Activated CD8-positive, alpha-beta memory T cell treated with anti-CD3 and anti-CD28 coated beads for 24 hours (primary cell): ENCODE measurements around the gene HK1.
"Not testable (repeated sequence)": the region's sequence is repeated elsewhere in the genome, so short reads cannot be mapped to it uniquely, and the experiment has no call there.

Experiments used
- DNase-seq: peaks from one replicate; pipeline ENCODE4 v3.0.0-alpha.2; 2020

The HK1 gene

GRCh38 chr10:69331161-69331560 lies 52.9 kb downstream of the HK1 start:
- DNase-seq: no peak

- DNase-seq: no peak
Measured at GRCh38 chr10:69332278-69333010, 54.1 kb downstream of the HK1 start.

DNA sequence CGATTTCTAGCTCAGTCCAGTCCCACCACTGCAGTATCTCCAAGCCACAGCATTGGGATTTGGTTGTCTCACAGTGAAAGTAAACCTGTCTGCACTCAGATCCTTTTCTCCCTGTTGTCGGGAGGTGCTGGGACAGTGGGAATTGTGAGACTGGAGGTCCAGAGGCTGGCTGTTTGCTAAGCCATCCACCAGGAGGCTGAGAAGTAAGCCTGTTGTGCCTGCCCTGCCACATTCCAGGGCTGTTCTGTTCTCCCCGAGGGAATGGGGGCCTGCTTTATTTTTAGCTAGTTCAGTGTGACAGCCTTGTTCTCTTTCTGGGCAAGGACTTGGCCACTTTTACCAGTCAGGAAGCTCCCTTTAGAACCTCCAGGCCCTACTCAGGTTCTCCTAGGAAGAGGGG lies 54.9 kb downstream of the HK1 start:
- DNase-seq: no peak

- DNase-seq: not testable (repeated sequence)
Measured at GRCh38 chr10:69333865-69334301, 55.6 kb downstream of the HK1 start.

- no peak for DNase-seq
Measured at GRCh38 chr10:69334302-69335062, 56.2 kb downstream of the HK1 start.

GRCh38 chr10:69335063-69335587 lies 56.8 kb downstream of the HK1 start:
- DNase-seq: peak; percentile 79

GRCh38 chr10:69335613-69336012 lies 57.3 kb downstream of the HK1 start:
- no peak for DNase-seq

DNA sequence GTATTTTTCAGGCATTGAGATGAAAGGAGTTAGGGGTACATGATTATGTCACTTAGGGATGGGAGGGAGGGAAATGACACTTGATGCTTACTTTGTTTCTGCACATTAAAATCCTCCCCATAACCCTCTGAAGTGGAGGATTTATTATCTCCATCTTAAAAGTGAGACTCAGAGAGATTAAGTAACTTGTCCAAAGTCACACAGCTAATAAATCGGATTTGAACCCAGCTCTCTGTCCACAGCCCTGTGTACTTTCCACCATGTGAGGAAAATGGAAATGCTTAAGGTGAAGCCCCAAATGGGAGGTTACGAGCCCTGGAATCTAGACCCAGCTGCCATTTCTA lies 58.6 kb downstream of the HK1 start:
- no peak for DNase-seq

- DNase-seq: no peak
Measured at GRCh38 chr10:69337296-69338132, 59.2 kb downstream of the HK1 start.

DNA sequence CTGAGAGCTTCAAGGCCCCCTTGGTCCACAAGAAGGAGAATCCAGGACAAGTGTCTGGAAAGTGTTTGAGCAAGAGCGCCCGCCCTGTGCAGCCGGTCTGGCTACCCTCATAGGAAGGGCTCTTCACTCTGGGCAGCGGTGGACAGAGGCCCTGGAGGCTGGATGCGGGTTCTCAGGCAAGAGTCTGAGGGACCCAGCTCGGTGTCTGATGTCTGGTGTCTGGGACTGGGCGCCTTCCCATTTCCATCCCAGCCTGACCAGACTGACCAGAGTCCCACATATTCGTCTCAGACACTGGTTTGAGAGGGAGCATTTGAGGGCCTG lies 59.8 kb downstream of the HK1 start:
- DNase-seq: no peak

DNA sequence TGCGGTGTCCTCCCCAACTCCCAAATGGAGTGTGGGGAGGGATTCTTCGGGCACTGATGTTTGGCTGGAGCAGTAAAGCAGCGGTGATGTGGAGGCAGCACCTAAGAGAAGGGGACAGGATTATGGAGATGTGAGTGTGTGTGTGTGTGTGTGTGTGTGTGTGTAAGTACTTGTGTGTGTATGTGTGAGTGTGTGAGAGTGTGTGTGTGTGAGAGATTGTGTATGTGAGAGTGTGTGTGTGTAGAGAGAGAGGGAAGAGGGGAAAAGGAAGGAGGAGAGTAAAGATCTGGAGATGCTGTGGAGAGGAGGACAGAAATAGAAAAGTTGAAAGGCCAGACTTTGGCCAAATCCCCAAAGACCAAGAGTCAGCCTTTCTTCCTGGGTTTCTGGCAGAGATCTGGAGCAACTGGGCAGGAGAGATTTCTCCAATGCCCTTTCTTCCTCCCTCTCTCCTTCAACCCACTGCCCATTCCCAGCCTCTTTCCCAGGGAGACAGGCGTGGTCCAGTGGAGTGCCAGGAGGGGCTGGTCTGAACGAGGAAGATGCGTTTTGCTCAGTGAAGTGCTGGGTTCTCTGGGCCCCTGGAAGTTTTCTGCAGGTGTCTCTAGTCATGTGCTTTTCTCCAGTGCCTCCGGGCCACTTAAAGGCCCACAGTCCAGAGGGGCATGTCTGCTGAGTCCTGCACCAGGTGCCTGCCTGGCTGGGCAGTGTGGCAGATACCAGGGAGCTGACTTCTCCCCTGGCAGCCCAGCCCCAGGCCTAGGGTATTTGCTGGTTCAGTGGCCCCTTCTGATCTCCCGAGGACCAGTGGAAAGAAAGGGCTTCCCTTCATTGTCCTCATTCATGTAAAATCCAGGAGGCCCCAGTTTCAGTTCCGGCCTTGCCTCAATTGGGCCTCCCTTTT lies 60.5 kb downstream of the HK1 start:
- DNase-seq: no peak

- DNase-seq: no peak
Measured at GRCh38 chr10:69340695-69341094, 62.4 kb downstream of the HK1 start.

- no peak for DNase-seq
Measured at GRCh38 chr10:69343905-69344304, 65.6 kb downstream of the HK1 start.

- no peak for DNase-seq
Measured at GRCh38 chr10:69344591-69345252, 66.4 kb downstream of the HK1 start.

DNA sequence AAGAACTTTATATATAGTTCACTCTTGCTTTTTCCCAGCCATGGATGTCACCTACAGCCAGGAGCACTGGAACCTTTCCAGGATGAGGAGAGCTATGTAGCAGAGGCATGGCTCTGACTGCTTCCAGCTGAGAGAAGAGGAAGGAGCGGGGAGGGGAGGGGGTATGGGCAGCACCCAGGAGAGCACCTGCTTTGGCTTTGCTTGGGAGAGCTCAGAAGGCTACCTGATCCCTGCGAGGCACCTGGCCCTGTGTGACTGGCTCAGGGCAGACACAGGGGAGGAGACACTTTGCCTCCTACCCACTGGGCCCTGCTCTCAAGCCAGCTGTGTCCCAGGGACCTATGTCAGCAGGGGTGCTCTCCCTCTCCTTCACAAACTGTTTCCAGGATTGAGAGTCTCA lies 67.1 kb downstream of the HK1 start:
- DNase-seq: no peak

GRCh38 chr10:69345890-69346474 lies 67.7 kb downstream of the HK1 start:
- no peak for DNase-seq

- DNase-seq: no peak
Measured at GRCh38 chr10:69346776-69347175, 68.5 kb downstream of the HK1 start.

DNA sequence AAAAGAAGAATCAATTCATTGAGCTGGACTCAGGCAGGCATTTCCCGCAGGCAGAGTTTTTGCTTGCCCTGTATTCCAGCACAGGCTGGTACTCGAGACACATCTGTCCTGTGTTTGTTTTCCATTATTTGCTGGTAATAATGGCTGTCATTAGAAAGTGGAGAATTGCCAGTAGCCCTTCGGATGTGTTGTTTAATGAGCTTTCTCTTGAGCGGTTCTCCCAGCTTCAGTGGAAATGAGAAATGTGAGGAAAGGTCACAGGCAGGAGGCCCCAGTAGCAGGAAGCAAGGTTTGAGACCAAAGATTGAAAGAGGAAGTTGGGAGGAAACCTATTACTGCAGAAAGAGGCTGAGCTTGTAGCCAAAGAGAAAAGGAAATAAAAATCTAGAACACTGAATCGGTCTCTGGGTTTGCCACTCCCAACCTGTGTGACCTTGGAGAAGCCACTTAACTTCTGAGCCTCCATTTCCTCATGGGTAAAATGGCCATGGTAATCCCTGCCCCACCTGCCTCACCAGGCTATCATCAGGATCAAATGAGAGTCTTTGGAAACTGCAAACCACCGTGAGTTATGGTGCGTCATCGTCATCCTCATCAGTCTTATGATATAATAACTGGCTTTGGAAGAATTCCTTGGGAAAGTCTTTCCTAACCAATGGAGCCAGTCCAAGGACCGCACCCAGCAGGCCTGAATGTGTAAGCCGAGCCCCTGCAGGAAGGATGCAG lies 70.7 kb downstream of the HK1 start:
- no peak for DNase-seq

- DNase-seq: no peak
Measured at GRCh38 chr10:69349542-69349888, 71.2 kb downstream of the HK1 start.

GRCh38 chr10:69351589-69351988 lies 73.3 kb downstream of the HK1 start:
- DNase-seq: no peak
